ENCODE data around the gene VEGFD.

DNA sequence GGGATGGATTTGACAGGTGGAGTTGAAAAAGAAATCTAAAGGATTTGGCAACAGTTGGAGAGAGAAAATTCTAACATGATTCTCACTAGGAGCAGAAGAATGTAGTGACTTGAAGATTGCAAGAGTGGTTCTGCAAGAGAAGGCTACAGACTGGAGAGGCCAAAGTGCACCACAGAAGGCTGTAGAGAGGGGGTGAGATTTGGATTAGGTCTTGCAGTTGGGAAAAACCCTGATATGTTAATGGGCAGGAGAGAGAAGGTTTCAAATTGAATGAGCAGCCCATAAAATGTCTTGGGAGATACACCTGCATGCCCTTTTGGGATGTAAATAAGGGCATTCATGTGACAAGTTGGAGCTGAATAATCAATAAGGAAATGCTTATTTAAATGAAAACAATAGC, 14.7 kb upstream of the VEGFD start:
- TF ChIP-seq, protein P1, sequence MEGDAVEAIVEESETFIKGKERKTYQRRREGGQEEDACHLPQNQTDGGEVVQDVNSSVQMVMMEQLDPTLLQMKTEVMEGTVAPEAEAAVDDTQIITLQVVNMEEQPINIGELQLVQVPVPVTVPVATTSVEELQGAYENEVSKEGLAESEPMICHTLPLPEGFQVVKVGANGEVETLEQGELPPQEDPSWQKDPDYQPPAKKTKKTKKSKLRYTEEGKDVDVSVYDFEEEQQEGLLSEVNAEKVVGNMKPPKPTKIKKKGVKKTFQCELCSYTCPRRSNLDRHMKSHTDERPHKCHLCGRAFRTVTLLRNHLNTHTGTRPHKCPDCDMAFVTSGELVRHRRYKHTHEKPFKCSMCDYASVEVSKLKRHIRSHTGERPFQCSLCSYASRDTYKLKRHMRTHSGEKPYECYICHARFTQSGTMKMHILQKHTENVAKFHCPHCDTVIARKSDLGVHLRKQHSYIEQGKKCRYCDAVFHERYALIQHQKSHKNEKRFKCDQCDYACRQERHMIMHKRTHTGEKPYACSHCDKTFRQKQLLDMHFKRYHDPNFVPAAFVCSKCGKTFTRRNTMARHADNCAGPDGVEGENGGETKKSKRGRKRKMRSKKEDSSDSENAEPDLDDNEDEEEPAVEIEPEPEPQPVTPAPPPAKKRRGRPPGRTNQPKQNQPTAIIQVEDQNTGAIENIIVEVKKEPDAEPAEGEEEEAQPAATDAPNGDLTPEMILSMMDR (IDR thresholded peaks at IDR 0.05 in 4 of 5, conservative IDR thresholded peaks at IDR 0.05 in 1 of 5) = no peak
- TF ChIP-seq POLR2A (IDR thresholded peaks at IDR 0.05) = no peak

Data from gastrocnemius medialis (tissue), 4 donors.